AG09309 (cell line): ENCODE measurements around the gene OAS1.

ENCODE experiments used
- DNase-seq: peaks from one replicate; pipeline ENCODE4 v3.0.0-alpha.2; 2010; ENCODE audit warnings: low read depth
- H3K4me3 ChIP-seq: 2 replicates; pipeline ENCODE4 v1.5.1; 2011; ENCODE audit warnings: mild to moderate bottlenecking, low read depth, low read length, moderate library complexity; ENCODE audit not compliant: control insufficient read depth
- CTCF ChIP-seq: IDR thresholded peaks from 2 replicates; pipeline ENCODE4 v1.5.1; 2011; ENCODE audit warnings: mild to moderate bottlenecking, low read depth, low read length, inconsistent platforms; ENCODE audit not compliant: insufficient read depth, control insufficient read depth; ENCODE audit errors: missing control alignments

Gene OAS1

GRCh38 chr12:112967858-112968257 lies 61.1 kb downstream of the OAS1 start:
- no peak overlapping the region for H3K4me3 ChIP-seq
- no peak for TF ChIP-seq CTCF
- no peak for DNase-seq
